Hematopoietic multipotent progenitor cell treated with erythropoietin and hydrocortisone succinate and interleukin-3 and kit ligand, for 8 days (in vitro differentiated cells): ENCODE data around the gene RPS6KB2.
A peak's percentile ranks its signal among the peaks of the same experiment; 100 is the strongest.
"Not testable (repeated sequence)": the region's sequence is repeated elsewhere in the genome, so short reads cannot be mapped to it uniquely, and the experiment has no call there.

ENCODE experiments used
- DNase-seq: peaks from one replicate; pipeline ENCODE4 v3.0.0-alpha.2; 2015

The RPS6KB2 gene

DNA sequence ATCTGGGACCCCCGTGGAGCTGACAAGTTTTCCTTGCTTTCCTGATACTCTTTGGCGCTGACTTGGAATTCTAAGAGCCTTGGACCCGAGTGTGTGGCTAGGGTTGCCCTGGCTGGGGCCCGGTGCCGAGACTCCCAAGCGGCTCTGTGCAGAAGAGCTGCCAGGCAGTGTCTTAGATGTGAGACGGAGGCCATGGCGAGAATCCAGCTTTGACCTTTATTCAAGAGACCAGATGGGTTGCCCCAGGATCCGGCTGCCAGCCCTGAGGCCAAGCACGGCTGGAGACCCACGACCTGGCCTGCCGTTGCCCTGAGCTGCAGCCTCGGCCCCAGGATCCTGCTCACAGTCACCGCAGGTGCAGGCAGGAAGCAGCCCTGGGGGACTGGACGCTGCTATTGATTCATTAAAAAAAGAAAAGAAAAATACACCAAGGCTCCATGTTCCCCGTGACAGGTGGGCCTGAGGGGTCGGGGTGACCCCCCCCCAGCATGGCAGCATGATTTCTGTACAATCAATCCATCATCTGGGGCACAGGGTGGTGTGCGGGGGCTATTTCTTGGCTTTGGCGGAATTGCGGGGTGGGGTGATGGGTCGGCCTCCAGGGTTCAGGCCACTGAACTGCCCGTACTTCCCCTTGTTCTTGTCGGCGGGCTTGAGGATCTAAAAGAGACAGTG lies 30.2 kb upstream of the RPS6KB2 start:
- DNase-seq = no peak

DNA sequence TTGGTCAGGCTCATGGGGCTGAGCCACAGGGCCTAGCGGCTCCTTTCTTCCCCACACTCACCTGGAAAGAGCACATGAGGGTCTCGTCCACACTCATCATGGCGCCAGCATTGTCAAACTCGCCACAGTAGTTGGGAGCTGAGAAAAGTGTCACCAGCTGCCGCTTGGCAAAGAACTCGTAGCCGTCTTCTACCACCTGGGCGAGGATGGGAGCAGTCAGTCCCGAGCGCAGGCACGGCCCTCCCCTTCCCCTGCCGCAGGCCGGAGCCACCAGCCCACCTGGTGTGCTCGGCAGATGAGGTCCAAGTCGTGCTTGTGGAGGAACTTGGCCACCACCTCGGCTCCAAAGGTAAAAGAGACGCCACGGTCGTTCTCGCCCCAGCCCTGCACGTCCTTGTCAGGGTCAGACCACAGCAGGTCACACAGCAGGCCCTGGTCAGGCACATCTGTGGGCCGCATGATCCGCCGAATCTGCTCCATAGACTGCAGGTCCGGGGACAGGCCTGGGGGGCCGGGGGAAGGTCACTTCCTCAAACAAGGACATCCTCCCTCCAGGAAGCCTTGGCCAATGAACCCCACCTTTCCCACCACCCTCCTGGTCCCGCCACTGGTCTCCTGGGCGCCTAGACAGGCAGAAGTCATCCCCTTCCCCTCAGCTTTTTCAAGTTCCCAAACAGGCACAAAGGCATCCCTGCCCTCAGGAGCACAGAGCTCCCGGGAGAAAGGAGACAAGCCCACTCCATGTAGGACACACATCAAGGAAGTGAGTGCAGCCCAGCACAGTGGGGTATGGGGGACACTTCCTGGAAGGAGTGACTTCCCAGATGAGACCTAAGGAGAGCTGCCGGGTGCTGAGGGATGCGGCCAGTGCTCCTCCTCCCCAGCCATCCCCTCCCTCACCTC lies 29.4 kb upstream of the RPS6KB2 start:
- DNase-seq = no peak

DNA sequence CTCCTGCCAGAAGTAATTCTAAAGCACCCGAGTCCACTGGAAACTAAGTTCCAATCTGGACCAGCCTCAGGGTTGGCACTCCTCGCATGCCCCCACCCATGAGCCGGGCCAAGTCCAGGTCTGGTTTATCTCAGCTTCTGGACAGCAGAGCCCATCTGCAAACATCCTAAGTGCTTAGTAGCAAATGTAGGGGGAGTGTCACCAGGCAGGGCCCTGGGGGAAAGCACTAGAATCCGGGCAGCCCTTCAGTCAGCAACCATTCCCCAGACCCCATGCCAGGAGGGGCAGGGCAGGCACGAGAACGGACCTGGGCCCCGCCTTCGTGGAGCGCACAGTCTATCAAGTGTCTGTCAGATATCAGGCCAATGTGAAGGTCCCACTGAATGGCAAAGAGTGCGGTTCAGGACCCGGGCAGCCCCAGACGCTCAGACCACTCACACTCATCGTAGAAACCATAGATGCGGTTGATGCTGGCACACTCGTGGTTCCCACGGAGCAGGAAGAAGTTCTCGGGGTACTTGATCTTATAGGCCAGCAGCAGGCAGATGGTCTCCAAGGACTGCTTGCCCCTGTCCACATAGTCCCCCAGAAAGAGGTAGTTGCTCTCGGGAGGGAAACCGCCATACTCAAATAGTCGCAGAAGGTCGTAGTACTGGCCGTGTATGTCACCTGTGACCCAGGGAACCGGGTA lies 27.9 kb upstream of the RPS6KB2 start:
- peak; percentile 35 for DNase-seq

DNA sequence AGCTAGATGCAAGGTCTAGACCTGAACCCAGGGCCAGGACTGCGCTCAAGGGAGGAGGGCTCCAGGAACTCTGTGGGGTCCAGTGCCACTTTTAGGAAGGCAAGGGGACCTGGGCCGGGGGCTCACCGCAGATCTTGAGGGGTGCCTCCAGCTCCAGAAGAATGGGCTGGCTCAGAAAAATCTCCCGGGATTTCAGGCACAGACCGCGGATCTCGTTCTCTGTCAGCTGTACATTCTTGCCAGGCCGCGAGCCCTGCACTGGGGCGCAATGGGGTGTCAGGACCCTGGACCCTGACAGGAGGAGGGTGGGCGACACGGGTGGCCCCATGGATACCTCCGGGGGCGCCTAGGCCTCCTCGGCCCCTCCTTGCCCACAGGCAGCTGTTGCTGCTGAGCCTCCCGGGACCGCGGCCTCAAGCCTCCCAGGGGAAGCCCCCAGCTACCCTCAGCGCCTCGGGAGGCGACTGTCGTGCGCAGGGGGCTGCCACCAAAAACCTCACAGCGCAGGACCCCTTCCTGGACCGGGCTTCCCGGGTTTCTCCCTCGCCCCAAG lies 27.3 kb upstream of the RPS6KB2 start:
- DNase-seq = no peak

DNA sequence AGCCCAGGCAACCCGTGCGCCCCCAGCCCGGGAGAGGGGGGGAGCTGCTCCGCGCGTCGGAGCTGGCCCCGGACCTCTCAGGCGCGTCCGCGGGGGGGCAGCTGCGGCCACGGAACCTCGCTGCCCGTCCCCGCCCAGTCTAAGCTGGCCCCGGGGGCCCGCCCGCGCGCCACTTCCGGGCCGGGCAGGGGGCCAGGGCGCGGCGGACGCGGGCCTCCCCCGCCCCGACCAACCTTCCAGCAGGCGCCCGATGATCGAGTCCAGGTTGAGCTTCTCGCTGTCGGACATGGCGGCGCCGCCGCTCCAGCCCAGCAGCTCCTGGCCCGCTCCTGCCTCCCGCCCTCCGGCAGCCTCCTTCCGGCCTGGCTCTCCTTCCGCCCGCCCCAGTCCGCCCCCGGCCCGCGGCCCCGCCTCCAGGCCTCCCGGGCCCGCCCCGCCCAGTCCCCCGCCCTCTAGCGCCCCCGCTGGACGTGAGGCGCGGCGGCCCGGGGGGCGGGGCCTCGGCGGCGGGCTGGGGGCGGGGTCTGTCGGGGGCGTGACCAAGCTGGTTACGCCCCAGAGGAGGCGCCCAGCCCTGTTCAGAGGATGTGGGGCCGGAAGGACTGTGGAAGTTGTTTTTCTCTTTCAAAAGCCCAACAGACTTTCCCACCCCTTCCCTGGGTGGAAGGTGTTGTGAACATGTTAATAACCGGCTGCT lies 26.7 kb upstream of the RPS6KB2 start, which contains the start of gene PPP1CA:
Gene PPP1CA, minus strand, starts transcription at position 364 of the 697 bp plus-strand sequence. Its CDS starts 76 bp downstream, at position 288.
- DNase-seq = peak; percentile 90

DNA sequence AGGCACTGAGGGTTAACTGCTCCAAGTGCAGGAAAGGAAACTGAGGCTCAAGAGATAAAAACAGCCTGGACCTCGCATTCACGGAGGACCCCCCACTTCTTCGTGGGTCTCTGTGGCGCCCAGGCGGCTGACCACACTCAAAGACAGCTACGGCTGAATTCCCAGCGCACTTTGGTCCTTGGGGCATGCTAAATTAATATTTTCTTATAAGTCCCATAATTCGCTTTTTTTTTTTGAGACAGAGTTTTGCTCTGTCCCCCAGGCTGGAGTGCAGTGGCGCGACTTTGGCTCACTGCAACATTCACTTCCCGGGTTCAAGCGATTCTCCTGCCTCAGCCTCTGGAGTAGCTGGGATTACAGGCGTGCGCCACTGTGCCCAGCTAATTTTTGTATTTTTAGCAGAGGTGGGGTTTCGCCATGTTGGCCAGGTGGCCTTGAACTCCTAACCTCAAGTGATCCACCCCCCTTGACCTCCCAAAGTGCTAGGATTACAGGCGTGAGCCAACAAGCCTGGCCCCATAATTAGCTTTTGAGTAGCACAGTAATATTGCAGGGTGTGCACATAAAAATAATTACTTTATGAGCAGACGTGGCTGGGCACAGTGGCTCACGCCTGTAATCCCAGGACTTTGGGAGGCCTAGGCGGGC lies 26.0 kb upstream of the RPS6KB2 start:
- DNase-seq = not testable (repeated sequence)

DNA sequence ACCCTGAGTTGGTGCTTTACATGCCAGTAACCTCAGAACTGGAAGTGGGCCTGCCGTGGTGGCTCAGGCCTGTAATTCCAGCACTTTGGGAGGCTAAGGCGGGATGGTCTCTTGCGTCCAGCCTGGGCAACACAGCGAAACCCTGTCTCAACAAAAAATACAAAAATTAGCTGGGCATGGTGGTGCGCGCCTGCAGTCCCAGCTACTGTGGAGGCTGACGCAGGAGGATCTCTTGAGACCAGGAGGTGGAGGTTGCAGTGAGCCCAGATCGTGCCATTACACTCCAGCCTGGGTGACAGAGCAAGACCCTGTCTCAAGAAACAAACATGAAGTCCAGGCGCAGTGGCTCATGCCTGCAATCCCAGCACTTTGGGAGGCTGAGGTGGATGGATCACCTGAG lies 25.2 kb upstream of the RPS6KB2 start:
- DNase-seq = not testable (repeated sequence)

DNA sequence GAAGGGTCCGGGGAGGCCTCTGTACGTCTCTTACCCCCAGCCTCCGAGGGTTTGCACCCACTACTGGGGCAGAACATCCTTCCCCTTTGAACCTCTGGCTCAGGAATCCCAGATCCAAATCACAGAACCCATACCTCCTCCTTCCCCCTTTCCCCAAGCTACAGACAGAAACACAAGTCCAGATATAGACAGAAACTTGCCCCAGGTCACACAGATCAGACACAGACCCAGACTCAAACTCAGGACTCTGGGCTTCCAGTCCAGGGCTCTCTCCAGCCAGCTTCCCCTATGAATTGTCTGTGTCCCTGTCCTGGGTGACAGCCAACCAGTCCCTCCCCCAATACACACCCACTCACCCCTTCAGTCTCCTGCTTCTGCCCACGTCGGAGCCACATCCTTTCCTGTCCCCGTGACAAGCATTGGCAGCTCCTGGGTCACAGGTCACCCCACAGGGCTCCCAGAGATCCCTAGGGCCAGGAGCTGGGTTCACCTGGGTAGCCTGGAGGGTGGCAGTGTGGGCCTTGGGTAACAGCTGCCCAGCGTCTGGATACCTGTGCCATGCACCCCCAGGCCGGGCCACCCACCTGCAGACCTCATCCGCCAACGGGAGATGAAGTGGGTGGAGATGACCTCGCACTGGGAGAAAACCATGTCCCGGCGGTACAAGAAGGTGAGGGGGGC lies 23.6 kb upstream of the RPS6KB2 start:
- no peak for DNase-seq

DNA sequence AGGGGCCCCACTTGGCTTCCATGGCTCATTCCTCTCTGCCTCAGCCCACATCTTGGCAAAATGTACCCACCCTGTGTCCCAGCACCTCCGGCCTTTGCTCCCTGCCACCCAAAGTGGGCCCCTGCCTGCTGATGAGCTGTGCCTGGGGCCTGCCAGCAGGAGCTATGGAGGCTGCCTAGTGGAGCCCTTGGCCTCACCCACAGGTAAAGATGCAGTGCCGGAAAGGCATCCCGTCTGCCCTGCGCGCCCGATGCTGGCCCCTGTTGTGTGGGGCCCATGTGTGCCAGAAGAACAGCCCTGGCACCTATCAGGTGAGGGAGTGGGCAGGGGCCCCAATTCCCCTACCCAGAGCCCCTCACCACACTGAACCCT lies 23.1 kb upstream of the RPS6KB2 start:
- DNase-seq = no peak

DNA sequence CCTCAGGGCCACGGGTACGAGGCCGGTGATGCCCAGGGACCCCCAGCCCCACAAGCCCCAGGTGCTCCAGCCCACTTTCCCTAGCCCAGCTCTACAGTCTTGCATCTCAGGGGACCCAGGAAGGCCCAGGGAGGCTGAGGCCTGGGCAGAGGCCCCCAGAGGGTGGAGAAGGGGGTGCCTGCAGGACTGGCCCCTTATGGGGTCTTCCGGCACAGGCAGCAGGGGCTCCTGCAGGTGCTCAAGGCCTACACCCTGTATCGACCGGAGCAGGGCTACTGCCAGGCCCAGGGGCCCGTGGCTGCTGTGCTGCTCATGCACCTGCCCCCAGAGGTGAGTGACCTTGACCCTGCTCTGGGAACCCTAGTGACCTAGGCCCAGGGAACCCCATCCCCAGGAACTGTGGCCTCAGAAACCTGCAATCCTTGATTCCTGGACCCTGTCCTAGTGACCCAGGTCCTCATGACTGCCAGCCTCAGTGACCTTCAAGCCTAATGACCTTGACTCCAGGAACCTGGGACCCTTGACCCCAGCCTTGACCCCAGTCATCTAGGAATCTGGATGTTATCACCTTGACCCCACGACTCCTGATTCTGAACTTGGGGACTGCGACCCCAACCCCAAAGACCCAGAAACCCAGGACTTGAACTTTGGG lies 22.5 kb upstream of the RPS6KB2 start:
- DNase-seq = no peak

DNA sequence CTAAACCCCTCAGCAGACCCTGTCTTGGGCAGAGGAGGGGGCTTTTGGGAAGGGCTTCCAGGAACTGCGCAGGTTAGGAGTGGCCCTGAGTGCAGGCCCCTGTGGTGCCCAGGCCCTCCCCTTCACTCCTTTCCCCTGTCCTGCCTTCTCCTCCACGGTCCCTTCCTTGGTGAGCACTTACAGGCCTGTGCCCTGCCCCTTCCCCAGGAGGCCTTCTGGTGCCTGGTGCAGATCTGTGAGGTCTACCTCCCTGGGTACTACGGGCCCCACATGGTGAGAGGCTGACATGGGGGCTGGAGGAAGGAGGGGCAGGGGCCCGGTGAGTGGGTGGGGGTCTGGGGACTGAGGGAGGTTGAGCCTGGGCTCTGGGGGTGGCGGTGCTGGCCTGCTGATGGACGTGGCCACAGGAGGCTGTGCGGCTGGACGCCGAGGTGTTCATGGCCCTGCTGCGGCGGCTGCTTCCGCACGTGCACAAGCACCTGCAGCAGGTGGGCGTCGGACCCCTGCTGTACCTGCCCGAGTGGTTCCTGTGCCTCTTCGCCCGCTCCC lies 21.8 kb upstream of the RPS6KB2 start:
- DNase-seq = no peak

DNA sequence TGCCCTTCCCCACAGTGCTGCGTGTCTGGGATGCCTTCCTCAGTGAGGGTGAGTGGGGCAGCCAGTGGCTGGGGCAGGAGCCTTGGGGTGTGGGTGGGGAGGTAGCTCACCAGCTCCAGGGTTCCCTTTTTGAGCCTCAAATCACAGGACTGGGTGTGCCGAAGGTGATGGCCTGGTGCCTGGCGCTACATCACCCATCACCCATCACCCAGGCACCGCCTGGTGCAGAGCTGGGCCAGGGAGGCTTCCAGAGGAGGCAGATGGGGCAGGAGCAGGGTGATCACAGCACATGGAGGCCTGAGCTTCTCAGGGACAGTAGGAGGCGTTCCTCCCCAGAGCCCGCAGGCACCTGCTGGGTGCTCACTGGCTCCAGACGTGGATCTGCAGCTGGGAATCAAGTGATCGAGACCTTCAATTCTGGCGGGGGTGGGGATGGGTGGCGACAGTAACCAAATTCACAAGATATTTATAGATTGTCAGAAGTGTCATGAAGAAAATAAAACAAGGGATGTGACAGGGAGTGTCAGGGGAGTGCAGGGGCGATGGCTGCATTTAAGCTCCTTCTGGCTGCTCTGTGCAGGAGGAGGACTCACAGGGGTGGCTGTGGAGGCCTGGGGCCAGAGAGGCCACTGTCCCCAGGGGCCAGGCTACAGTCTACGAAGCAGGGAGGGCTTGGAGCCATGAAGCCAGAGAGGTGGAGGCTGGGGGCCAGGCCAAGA lies 21.2 kb upstream of the RPS6KB2 start:
- DNase-seq = no peak

DNA sequence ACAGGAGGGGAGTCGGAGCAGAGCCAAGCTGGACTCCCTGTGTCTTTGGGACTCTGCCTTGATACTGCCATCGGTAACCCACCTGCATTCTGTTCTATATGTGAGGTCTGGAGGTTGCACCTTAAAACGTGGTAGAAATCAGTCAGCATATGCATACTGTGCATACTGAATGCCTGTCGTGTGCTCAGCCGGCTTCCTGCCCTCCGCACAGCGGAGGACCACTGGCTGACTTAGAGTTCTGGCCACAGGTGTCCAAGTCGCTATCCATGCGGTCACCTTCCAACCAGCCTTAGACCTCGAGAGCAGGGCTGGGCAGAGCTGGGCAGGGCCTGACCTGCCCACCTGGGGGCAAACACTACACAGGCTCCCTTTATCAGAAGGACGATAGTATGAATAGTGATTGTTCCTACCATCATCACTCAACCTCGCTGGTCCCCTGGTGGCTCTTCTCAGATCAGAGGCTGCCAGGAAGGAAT lies 20.6 kb upstream of the RPS6KB2 start:
- DNase-seq = no peak

DNA sequence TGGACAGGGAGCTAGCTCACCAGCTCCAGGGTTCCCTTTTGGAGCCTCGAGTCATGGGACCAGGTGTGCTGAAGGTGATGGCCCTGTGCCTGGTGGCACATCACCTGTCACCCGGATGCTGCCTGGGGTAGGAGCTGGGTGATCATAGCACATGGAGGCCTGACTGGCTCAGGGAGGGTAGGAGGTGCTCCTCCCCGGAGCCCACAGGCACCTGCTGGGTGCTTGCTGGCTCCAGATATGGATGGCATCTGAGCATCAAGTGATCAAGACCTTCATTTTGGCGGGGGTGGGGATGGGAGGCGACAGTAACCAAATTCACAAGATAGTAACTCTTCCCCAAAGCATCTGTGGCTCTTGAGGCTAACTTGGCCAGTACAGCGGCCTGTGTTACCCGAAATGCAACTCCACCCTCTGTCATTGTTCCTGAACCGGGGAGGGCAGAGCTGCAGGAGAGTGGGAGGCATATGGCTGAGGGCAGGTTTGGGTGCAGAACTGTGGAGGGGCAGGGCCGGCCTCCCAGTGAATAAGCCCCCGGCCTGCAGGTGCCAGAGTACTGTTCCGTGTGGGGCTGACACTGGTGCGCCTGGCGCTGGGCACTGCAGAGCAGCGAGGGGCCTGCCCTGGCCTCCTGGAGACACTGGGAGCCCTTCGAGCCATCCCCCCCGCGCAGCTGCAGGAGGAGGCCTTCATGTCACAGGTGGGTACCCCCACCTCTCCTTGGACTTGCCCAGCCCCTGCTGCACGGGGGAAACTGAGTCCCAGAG lies 19.7 kb upstream of the RPS6KB2 start:
- DNase-seq = peak; percentile 63

DNA sequence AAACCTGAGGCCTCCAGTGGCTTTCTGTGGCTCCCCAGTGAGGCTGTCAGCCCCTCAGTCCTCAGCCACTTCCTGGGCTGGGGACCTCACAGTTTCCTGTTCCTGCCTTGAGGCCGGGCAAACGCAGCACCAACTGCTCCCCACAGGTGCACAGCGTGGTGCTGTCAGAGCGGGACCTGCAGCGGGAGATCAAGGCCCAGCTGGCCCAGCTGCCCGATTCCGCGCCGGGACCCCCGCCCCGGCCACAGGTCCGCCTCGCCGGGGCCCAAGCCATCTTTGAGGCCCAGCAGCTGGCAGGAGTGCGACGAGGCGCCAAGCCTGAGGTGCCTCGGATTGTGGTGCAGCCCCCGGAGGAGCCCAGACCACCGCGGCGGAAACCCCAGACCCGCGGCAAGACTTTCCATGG lies 19.0 kb upstream of the RPS6KB2 start:
- no peak for DNase-seq

DNA sequence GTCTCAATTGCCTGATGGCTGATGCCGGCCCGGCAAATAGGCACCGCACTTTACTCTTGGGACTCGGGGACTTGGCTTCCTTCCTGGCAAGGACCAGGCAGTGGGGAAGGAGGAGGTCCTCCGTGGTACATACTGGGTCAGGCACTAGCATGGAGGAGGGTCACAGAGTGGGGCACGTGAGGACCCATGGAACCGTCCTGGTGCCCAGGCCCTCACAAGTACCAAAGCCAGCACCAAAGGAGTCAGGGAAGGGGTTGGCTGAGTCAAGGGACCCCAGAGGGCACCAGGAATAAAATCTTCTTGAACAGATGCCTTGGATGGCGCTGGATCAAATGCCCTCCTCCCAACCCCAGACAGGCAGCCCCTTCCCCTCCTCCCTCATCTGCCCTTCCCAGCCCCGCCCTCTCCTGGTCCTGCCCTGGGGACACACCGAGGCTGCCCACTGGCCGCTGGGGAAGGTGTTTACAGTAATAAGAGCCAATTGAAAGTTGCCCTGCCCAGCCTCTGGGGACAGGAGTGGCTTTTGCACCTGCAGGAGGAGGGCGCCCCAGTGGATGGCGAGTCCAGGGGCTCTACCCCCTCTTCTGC lies 18.4 kb upstream of the RPS6KB2 start:
- DNase-seq = no peak

DNA sequence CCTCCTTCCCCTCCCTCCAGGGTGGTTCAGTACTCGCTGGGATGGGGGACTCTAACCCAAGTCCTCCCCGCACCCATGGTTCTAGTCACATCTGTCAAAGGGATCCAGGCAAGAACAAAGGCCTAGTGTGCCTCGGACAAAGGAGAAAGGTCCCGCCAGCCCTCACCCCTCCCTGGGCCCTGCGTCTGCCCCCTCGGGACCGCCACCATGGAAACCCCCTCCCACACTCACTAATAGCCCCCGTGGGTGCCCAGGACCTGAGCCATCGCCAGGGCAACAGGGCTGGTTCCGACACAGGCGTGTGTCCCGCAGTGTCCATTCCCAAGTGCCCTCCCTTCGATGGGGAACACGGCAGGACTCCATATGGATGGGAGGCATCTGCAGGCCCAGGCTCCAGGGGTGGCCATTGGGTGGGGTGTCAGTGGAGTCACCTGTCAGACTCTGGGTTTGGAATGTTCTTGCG lies 17.9 kb upstream of the RPS6KB2 start:
- no peak for DNase-seq

DNA sequence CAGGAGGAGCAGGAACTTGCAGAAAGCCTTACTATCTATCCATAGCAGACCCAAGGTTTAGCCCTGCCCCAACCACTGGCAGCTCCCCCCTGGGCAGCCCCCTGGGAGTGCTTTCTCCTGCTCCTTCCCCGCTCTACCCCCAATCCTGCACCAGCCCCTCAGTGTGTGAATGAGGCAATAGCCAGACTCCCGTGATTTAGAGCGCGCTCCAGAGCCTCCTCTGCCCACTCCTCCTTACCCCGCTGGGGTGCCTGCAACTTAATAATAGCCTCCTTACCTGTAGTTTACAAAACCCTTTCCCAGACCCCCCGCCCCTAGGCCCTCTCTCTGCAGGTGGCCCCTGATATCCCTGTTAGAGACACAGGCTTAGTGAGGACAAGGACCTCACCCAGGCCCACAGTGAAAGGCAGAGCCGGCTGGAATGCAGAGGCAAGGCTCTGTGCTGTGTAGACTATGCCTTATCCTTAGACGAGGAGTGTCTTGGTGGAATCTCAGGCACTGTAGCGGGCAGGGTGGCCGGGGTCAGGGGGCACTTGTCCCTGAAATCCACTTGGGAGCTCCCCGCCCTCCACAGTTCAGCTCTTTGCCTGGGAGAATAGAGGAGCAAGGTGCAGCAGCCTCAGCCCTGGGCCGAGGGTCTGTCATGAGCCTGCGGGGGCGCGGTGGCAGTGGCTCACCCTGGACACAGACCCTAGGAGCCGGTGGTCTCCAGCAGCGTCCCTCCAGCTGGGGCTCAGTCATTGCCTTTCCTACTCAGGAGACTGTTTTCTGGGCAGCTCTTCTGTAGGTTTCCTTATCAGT lies 17.1 kb upstream of the RPS6KB2 start:
- DNase-seq = no peak
